KMS-11 (cell line): ENCODE results near the gene STUM.

Experiments
- H2AFZ ChIP-seq: fragments of 200-600 bp; sonication (generic); 2 replicates; pipeline ENCODE4 v1.6.1; 2016; ENCODE audit warnings: antibody characterized with exemption, mixed run types, low read depth
- H3K27ac ChIP-seq: fragments of 200-600 bp; sonication (generic); 2 replicates; pipeline ENCODE4 v1.6.1; 2016; ENCODE audit warnings: mild to moderate bottlenecking, mixed run types
- H3K27me3 ChIP-seq: fragments of 200-600 bp; sonication (generic); 2 replicates; pipeline ENCODE4 v1.6.1; 2017; ENCODE audit warnings: mild to moderate bottlenecking, low read depth, mixed run types, moderate library complexity; ENCODE audit not compliant: insufficient read depth
- H3K36me3 ChIP-seq: fragments of 200-600 bp; sonication (generic); 2 replicates; pipeline ENCODE4 v1.6.1; 2017; ENCODE audit warnings: mild to moderate bottlenecking, mixed run types; ENCODE audit not compliant: insufficient read depth
- H3K4me1 ChIP-seq: fragments of 200-600 bp; sonication (generic); 2 replicates; pipeline ENCODE4 v1.6.1; 2016; ENCODE audit warnings: mild to moderate bottlenecking, low read depth, mixed run types; ENCODE audit not compliant: poor library complexity, severe bottlenecking
- H3K4me2 ChIP-seq: fragments of 200-600 bp; sonication (generic); 2 replicates; pipeline ENCODE4 v1.7.0; 2016; ENCODE audit warnings: mild to moderate bottlenecking, mixed run types
- H3K4me3 ChIP-seq: fragments of 200-600 bp; sonication (generic); IDR thresholded peaks from 2 replicates; pipeline ENCODE4 v1.6.1; 2017; ENCODE audit warnings: low read depth, low read length, mixed read lengths; ENCODE audit not compliant: insufficient read depth
- H3K79me2 ChIP-seq: fragments of 200-600 bp; sonication (generic); 2 replicates; pipeline ENCODE4 v1.6.1; 2016; ENCODE audit warnings: low read depth, mixed run types; ENCODE audit not compliant: insufficient read depth
- H3K9ac ChIP-seq: fragments of 200-600 bp; sonication (generic); 2 replicates; pipeline ENCODE4 v1.6.1; 2016; ENCODE audit warnings: mild to moderate bottlenecking, mixed run types
- H4K20me1 ChIP-seq: fragments of 200-600 bp; sonication (generic); 2 replicates; pipeline ENCODE4 v1.6.1; 2016; ENCODE audit warnings: mild to moderate bottlenecking, mixed run types; ENCODE audit not compliant: insufficient read depth
- TF ChIP-seq, protein P1 (sequence below): fragments of 200-600 bp; sonication (generic); conservative IDR thresholded peaks from 2 replicates; pipeline ENCODE4 v1.6.1; 2017; ENCODE audit warnings: low read depth, mild to moderate bottlenecking, antibody characterized with exemption, low read length, moderate library complexity, mixed read lengths

STUM gene

GRCh38 chr1:226607268-226607660 lies 58.7 kb downstream of the STUM start:
- Histone ChIP-seq H2AFZ (no peak overlapping the region), H4K20me1 (no peaks in the 10 kb centered on the region), H3K4me2 (no peak overlapping the region), H3K9ac (no peak overlapping the region), H3K4me1 (no peaks in the 10 kb centered on the region), H3K27ac (no peak overlapping the region), H3K36me3 (no peaks in the 10 kb centered on the region), H3K4me3 (no peak overlapping the region), H3K79me2 (no peaks in the 10 kb centered on the region), H3K27me3 (no peaks in the 10 kb centered on the region)
- TF ChIP-seq, protein P1, sequence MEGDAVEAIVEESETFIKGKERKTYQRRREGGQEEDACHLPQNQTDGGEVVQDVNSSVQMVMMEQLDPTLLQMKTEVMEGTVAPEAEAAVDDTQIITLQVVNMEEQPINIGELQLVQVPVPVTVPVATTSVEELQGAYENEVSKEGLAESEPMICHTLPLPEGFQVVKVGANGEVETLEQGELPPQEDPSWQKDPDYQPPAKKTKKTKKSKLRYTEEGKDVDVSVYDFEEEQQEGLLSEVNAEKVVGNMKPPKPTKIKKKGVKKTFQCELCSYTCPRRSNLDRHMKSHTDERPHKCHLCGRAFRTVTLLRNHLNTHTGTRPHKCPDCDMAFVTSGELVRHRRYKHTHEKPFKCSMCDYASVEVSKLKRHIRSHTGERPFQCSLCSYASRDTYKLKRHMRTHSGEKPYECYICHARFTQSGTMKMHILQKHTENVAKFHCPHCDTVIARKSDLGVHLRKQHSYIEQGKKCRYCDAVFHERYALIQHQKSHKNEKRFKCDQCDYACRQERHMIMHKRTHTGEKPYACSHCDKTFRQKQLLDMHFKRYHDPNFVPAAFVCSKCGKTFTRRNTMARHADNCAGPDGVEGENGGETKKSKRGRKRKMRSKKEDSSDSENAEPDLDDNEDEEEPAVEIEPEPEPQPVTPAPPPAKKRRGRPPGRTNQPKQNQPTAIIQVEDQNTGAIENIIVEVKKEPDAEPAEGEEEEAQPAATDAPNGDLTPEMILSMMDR: no peak

DNA sequence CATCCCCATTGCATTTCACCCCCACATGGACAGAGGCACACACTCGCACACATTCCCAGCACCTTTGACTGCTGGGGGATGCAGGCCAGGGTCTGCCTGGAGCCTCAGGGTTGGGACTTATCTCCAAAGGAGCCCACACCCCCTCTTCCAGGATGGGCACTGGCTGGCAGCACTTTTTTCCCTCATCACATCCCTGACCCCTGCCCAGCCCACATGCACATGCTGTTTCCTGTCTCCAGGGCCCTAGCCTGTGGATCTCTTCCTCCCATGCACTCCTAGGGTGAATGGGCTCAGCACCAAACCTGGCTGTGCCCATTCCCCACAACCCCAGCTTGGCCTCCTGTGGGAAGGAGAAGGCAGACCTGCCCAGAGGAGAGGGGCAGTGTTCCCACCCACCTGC lies 59.3 kb downstream of the STUM start:
- TF ChIP-seq, protein P1: no peak
- Histone ChIP-seq H3K27ac (no peak overlapping the region), H3K36me3 (no peaks in the 10 kb centered on the region), H3K9ac (no peak overlapping the region), H3K4me1 (no peaks in the 10 kb centered on the region), H4K20me1 (no peaks in the 10 kb centered on the region), H3K4me2 (no peak overlapping the region), H3K79me2 (no peaks in the 10 kb centered on the region), H3K4me3 (no peak overlapping the region), H3K27me3 (no peaks in the 10 kb centered on the region), H2AFZ (no peak overlapping the region)

GRCh38 chr1:226608699-226609505 lies 60.3 kb downstream of the STUM start:
- Histone ChIP-seq H3K4me3 (no peak overlapping the region), H3K27me3 (no peaks in the 10 kb centered on the region), H3K4me2 (no peak overlapping the region), H2AFZ (no peak overlapping the region), H3K36me3 (no peaks in the 10 kb centered on the region), H3K79me2 (no peaks in the 10 kb centered on the region), H3K9ac (no peak overlapping the region), H3K4me1 (no peaks in the 10 kb centered on the region), H3K27ac (no peak overlapping the region), H4K20me1 (no peaks in the 10 kb centered on the region)
- TF ChIP-seq, protein P1: peak; percentile 95

GRCh38 chr1:226609836-226610455 lies 61.4 kb downstream of the STUM start:
- Histone ChIP-seq H4K20me1 (no peaks in the 10 kb centered on the region), H3K4me3 (no peak overlapping the region), H3K4me2 (no peak overlapping the region), H3K27me3 (no peaks in the 10 kb centered on the region), H3K4me1 (no peaks in the 10 kb centered on the region), H2AFZ (no peak overlapping the region), H3K9ac (no peak overlapping the region), H3K79me2 (no peaks in the 10 kb centered on the region), H3K27ac (no peak overlapping the region), H3K36me3 (no peaks in the 10 kb centered on the region)
- TF ChIP-seq, protein P1: no peak
